SIG-M5 treated with dmso at 0.1 percent for 504 hours (cell line): ENCODE measurements around the gene LIMS2.

ENCODE experiments used
- DNase-seq: peaks from one replicate; lab custom pipeline; 2025; ENCODE audit not compliant: unreplicated experiment; lab: John Stamatoyannopoulos, UW

LIMS2 gene

GRCh38 chr2:127678531-127678930, 3.2 kb upstream of the LIMS2 start:
- no peak for DNase-seq

DNA sequence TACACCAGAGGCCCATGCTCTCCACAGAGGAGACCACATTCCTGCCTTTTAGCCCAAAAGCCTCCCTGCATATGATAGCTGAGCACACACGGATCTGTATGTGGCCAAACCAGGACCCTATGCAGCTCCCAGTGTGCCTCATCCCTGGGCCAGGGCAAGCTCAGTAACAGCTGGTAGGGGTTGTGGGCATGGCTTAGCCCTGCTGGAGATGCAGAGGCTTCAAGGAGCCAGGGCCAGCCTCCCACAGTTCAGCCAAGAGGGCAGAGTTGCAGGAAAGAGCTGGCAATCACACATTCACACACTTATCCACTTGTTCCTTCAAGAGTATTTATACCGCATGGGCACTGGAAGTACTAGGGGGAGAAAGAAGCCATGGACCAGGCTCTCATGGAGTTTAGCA, 1.6 kb upstream of the LIMS2 start:
- no peak for DNase-seq

GRCh38 chr2:127674241-127675209, 805 bp downstream of the LIMS2 start:
- no peak for DNase-seq

DNA sequence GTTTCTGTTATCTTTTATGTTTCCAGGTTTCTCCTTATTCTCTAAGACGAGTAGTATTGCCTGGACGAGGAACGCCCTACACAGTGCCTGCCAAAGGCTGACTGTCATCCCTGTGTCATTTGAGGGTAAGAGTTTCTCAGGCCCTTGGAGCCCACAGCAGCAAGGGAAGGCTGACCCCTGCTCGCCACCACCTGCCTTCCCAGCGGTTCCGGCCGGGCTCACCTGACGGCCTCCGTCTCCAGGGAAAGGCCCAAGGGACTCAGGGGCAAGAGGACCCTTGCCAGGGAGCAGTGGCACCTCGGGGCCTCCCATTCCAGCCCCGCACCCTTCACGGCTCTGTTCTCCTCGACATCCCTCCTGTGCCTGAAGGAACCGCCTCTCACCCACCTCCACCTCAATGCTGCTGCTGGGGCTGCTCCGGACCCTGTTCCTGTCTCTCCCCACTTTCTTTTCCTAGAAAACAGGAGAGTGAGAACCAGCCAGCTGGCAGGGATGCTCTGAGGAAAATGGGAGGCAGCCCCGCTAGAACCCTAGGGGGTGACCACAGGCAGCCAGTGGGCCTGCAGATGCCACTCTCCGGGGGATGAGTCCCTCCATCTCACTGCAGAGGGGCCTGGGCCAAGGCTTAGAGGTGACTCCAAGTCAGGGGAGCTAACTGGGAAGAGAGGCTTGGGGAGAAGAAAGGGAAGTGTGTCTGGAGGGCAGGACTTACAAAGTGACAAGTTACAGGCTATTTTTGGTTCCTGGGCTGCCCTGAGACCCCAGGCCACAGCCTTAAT, 1.9 kb downstream of the LIMS2 start:
- DNase-seq = no peak

DNA sequence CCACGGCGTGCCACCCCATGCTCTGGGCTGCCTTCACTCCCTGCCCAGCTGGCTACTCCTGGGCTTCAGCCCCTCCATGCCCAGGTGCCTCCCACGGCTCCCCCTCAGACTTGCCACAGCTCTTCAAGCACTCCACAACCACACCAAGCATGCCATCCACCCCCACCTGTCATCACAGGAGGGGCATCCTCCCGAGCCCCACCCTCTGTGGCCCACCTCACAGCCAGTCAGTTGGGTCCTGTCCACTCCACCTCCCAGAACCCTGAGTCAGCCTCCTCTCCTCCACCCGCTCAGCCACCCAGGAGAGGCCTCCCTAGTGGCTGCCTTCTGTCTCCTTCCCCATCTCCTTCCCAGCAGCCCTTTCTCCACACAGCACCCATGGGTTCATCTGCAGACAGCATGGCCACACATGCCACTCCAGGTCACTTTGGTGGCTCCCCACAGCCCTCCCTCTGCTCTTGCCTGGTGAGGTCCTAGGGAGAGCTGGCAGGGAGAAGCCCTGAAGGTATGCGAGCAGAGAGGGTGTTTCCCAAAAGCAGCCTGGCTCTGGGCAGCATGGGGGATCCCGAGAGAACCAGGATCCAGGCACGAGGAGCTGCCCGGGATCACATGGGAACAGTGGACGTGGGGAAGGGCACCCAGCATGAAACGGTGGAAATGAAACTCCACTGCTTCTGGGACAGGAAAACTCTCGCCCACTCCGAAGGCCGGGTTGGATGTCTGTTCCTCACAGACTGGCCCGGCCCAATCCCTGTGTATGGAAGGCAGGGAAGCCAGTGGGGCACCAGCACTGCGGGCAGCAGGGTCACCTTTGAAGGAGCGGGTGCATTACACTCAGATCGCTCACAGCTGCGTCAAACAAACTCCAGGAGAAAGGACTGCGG, 2.7 kb downstream of the LIMS2 start:
- no peak for DNase-seq

GRCh38 chr2:127671557-127672302, 3.6 kb downstream of the LIMS2 start:
- no peak for DNase-seq

GRCh38 chr2:127670957-127671290, 4.4 kb downstream of the LIMS2 start:
- no peak for DNase-seq

- DNase-seq = no peak
Observed at GRCh38 chr2:127670055-127670956, 5.0 kb downstream of the LIMS2 start.

DNA sequence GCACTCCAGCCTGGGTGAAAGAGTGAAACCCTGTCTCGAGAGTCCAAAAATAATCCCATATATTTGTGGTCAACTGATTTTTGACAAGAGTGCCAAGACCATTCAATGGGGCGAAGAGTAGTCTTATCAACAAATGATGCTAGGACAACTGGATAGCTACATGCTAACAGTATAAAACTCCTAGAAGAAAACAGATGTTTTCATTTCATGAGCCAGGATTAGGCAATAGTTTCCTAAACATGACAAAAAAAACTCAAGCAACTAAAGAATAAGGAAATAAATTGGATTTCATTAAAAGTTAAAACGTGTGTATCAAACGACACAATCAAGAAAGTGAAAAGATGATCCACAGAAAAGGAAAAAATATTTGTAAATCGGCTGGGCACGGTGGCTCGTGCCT, 6.3 kb downstream of the LIMS2 start:
- DNase-seq = no peak

DNA sequence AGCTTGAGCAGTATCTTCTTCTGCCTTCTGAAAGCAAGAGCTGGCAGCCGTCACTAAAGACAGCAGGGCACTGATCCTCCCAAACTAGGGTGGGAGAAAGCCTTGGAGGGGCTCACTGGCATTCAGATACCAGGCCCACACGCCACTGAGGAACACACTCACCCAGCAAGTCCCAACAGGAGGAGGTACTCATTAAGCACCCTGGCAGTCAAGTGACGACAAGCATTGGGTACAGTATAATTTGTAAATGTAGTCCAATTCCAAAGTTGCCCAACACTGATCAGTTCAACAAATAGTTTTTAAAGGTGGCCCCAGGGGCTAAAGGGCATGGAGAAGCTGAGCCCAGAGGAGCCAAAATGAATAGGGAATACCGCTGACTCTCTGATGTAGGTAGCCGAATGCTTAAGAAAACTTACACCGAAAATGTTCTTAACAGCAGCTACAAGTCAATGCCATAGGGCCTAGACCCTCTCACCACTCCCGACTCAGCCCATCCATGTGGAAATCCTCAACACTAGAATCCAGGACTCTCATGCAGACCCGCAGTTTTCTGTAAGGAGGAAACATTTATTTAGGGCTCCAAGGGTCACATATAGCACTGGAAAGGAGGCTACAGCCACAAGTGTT, 9.9 kb downstream of the LIMS2 start:
- no peak for DNase-seq

GRCh38 chr2:127664895-127665225, 10.5 kb downstream of the LIMS2 start:
- DNase-seq = no peak

- DNase-seq = no peak
Observed at GRCh38 chr2:127664065-127664894, 11.1 kb downstream of the LIMS2 start.

- no peak for DNase-seq
Observed at GRCh38 chr2:127663566-127664064, 11.7 kb downstream of the LIMS2 start.

- no peak for DNase-seq
Observed at GRCh38 chr2:127662937-127663565, 12.3 kb downstream of the LIMS2 start.

DNA sequence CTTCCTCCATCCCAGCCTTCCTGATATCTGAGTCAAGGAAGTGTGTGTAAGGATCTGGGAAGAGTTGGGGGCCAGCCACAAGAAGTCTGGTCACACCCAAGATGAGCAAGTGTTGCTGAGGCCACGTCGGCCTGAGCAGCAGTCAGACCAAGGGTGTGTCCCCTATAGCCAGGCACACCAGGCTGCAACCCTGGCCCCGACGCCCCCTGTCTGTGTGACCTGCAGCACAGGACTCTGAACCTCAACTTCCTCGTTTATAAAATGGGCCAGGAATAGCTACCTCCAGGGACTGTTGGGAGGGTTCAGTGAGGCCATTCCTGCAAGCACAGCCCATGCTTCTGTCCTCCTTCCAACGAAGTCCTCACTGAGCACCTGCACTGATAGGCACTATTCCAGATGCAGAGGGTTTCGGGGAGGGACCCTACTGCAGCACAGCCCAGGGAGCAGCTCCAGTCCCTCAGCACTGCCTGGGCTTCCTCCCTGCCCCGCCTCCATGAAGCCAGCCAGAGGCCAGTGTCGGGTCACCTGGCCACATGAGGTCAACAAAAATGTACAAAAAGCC, 13.3 kb downstream of the LIMS2 start:
- DNase-seq = no peak

DNA sequence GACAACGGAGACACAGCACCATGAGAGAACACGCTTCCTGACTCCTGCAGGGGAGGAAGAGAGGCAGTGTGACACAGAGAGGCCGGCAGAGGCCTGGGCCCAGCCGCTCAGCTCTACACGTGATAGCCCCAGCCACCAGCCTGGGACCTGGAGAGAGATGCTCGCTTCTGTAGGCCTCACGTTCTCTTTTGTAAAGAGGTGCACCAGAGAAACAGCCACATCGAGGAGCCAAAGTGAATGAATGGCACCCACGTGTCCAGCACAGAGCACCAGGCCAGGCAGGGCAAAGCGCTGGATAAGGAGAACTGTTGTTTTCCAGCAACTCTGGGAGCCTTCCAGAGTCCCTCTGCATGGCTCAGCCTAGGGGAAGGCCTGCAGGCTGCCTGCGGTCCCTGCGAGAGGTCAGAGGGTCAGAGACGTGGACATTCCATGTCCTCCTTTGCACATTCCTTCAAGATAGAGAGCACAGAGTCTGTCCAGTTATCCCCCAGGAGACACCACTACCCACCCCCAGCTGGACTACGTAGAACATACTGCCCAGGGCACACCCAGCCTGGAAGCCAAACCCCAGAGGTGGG, 14.2 kb downstream of the LIMS2 start:
- DNase-seq = no peak

DNA sequence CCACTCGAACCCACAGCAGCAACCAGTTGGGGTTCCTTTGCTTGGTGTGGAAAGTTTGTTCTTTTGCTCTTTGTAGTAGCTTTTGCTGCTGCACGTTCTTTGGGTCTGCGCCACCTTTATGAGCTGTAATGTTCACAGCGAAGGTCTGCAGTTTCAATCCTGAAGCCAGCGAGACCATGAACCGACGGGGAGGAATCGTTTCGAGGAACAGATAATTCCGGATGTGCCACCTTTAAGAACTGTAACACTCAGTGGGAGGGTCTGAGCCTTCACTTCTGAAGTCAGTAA, 15.1 kb downstream of the LIMS2 start:
- DNase-seq = no peak
